DOHH2 (cell line): ENCODE results near the gene CEP57.

ENCODE experiments used
- H3F3A ChIP-seq: fragments of 200-600 bp; sonication (generic), shearing (Covaris generic); 2 replicates; pipeline ENCODE4 v1.6.0; 2016; ENCODE audit warnings: antibody characterized with exemption, mild to moderate bottlenecking; ENCODE audit not compliant: control insufficient read depth, insufficient read depth
- H3K27ac ChIP-seq: fragments of 200-600 bp; sonication (generic); 2 replicates; pipeline ENCODE4 v1.5.1; 2014; ENCODE audit warnings: low read depth, mild to moderate bottlenecking, low read length, moderate library complexity
- H3K27me3 ChIP-seq: fragments of 200-600 bp; sonication (generic); 2 replicates; pipeline ENCODE4 v1.6.1; 2014; ENCODE audit warnings: mild to moderate bottlenecking, low read length, mixed read lengths; ENCODE audit not compliant: control insufficient read depth
- H3K36me3 ChIP-seq: fragments of 200-600 bp; sonication (generic); 2 replicates; pipeline ENCODE4 v1.6.1; 2014; ENCODE audit warnings: mild to moderate bottlenecking, low read length, moderate library complexity, mixed read lengths; ENCODE audit not compliant: control insufficient read depth
- H3K4me1 ChIP-seq: fragments of 200-600 bp; sonication (generic); 2 replicates; pipeline ENCODE4 v1.6.1; 2014; ENCODE audit warnings: mild to moderate bottlenecking, low read length, mixed read lengths; ENCODE audit not compliant: control insufficient read depth
- H3K4me2 ChIP-seq: fragments of 200-600 bp; sonication (generic); 2 replicates; pipeline ENCODE4 v1.6.0; 2014; ENCODE audit warnings: mild to moderate bottlenecking, low read length, moderate library complexity
- H3K4me3 ChIP-seq: fragments of 200-600 bp; sonication (generic); 2 replicates; pipeline ENCODE4 v1.5.1; 2014; ENCODE audit warnings: mild to moderate bottlenecking, low read length, mixed read lengths
- H3K79me2 ChIP-seq: fragments of 200-600 bp; sonication (generic); 2 replicates; pipeline ENCODE4 v1.6.1; 2014; ENCODE audit warnings: mild to moderate bottlenecking, low read length, mixed read lengths; ENCODE audit not compliant: control insufficient read depth
- H3K9me2 ChIP-seq: fragments of 200-600 bp; sonication (generic); replicated peaks from 2 replicates; pipeline ENCODE4 v1.6.1; 2014; ENCODE audit warnings: mild to moderate bottlenecking, low read length, mixed read lengths; ENCODE audit not compliant: control insufficient read depth
- H3K9me3 ChIP-seq: fragments of 200-600 bp; sonication (generic); 2 replicates; pipeline ENCODE4 v1.6.1; 2014; ENCODE audit warnings: antibody characterized with exemption, low read length, mixed read lengths; ENCODE audit not compliant: control insufficient read depth, insufficient read depth
- H4K20me1 ChIP-seq: fragments of 200-600 bp; sonication (generic); 2 replicates; pipeline ENCODE4 v1.6.0; 2014; ENCODE audit warnings: low read depth, mild to moderate bottlenecking, antibody characterized with exemption, low read length, moderate library complexity; ENCODE audit not compliant: control insufficient read depth, insufficient read depth
- EZH2phosphoT487 ChIP-seq: fragments of 200-600 bp; sonication (generic); IDR thresholded peaks from 2 replicates; pipeline ENCODE4 v1.6.1; 2017; ENCODE audit warnings: borderline replicate concordance, mild to moderate bottlenecking, antibody characterized with exemption, low read length, moderate library complexity, mixed read lengths
- TF ChIP-seq, protein P1 (sequence below): fragments of 200-600 bp; sonication (generic); IDR thresholded peaks from one replicate; pipeline ENCODE4 v1.5.1; 2014; ENCODE audit warnings: antibody characterized with exemption, mild to moderate bottlenecking, low read depth, low read length; ENCODE audit not compliant: poor library complexity, severe bottlenecking

Gene CEP57

DNA sequence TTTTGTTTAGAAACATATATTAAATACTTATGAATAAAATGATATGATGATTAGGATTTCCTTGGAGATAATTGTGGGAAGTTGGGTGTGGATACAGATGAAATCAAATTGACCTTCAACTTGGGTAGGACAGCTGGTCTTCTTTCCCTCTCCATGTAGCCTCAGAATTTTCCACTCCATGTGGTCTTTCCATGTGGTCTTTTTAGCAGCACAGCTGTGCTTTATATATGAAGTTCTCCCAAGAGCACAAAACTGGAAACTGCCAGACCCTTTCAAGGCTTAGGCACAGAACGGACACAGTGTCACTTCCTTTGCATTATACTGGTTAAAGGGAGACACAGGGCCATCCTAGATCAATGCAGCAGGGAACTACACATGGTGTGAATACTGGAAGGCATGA, 29.4 kb upstream of the CEP57 start:
- Histone ChIP-seq H3K27me3 (no peaks in the 10 kb centered on the region), H3K4me3 (no peak overlapping the region), H3K79me2 (no peaks in the 10 kb centered on the region), H3K4me2 (no peak overlapping the region), H3K9me2 (no peaks in the 10 kb centered on the region), H3K27ac (no peak overlapping the region), H3K4me1 (peaks cover 35% of the 10 kb centered on the region), H3K9me3 (no peaks in the 10 kb centered on the region), H3F3A (peaks cover 2% of the 10 kb centered on the region; the same call in 1 of the 2 replicates), H3K36me3 (no peaks in the 10 kb centered on the region), H4K20me1 (no peaks in the 10 kb centered on the region)
- TF ChIP-seq, protein P1, sequence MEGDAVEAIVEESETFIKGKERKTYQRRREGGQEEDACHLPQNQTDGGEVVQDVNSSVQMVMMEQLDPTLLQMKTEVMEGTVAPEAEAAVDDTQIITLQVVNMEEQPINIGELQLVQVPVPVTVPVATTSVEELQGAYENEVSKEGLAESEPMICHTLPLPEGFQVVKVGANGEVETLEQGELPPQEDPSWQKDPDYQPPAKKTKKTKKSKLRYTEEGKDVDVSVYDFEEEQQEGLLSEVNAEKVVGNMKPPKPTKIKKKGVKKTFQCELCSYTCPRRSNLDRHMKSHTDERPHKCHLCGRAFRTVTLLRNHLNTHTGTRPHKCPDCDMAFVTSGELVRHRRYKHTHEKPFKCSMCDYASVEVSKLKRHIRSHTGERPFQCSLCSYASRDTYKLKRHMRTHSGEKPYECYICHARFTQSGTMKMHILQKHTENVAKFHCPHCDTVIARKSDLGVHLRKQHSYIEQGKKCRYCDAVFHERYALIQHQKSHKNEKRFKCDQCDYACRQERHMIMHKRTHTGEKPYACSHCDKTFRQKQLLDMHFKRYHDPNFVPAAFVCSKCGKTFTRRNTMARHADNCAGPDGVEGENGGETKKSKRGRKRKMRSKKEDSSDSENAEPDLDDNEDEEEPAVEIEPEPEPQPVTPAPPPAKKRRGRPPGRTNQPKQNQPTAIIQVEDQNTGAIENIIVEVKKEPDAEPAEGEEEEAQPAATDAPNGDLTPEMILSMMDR: no peak
- no peak for TF ChIP-seq EZH2phosphoT487

DNA sequence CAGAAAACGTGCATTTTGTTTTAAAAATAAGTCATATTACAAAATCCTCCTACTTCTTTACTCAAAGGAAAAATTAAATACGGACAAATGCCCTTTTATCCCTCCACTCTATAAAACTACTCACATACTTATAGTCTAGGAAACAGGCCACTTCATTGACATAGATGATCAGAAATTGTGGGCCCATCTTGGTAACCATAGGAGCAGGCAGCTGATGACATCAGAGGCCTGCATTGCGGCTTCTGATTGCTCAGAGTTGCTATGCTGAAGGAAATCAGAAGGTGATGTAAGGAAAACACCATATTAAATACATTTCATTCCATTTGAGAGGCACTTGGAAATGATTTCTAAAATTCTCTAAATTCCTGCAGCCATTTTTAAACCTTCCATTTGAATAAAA, 27.8 kb upstream of the CEP57 start:
- H3F3A ChIP-seq: peaks cover 8% of the 10 kb centered on the region; the same call in 1 of the 2 replicates
- H3K4me2 ChIP-seq: no peak overlapping the region
- TF ChIP-seq, protein P1: no peak
- no peak for TF ChIP-seq EZH2phosphoT487

DNA sequence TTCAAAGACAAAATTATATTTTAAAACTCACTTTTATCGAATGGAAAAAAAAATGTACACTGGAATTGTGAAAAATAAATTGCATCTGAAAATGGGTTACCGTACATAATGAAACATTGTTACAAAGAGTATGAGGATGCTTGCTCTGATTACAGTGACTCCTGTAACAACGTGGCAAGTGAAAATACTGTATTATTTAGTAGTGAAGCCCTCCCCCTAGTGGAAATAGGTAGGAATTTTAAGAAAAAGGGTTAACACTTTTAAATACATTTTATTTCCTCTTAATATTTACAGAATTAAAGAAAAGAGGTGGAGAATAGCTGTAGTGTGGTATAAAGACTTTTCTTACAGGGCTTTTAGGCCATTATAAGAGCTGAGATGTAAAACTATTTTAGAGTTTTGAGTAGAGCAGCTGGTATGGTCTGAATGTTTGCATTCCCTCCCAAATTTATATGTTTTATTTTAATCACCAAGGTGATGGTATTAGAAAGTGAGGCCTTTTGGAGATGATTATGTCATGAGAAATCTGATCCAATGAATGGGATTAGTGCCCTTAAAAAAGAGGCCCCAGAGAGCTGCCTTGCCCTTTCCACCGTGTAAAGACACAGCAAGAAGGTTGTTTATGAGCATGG, 25.9 kb upstream of the CEP57 start:
- Histone ChIP-seq H3K79me2 (no peaks in the 10 kb centered on the region), H3F3A (peaks cover 26% of the 10 kb centered on the region; the same call in 1 of the 2 replicates), H3K36me3 (peaks cover 19% of the 10 kb centered on the region), H3K4me1 (peaks cover 26% of the 10 kb centered on the region), H3K9me2 (no peaks in the 10 kb centered on the region), H3K27ac (no peak overlapping the region), H3K4me3 (no peak overlapping the region), H4K20me1 (no peaks in the 10 kb centered on the region), H3K9me3 (no peaks in the 10 kb centered on the region), H3K27me3 (no peaks in the 10 kb centered on the region), H3K4me2 (peak overlapping the region; percentile 38)
- TF ChIP-seq, protein P1: peak; percentile 60
- TF ChIP-seq EZH2phosphoT487: no peak

More for the DNA sequence above, 27.8 kb upstream of the CEP57 start:
- Histone ChIP-seq H3K9me3 (no peaks in the 10 kb centered on the region), H3K79me2 (no peaks in the 10 kb centered on the region), H3K9me2 (no peaks in the 10 kb centered on the region), H4K20me1 (no peaks in the 10 kb centered on the region), H3K27ac (no peak overlapping the region), H3K4me1 (peaks cover 31% of the 10 kb centered on the region), H3K4me3 (no peak overlapping the region), H3K27me3 (no peaks in the 10 kb centered on the region), H3K36me3 (peaks cover under 1% of the 10 kb centered on the region; the same call in 1 of the 2 replicates)
